ENCODE measurements around the gene POLRMT.
"Not testable (repeated sequence)": the region's sequence is repeated elsewhere in the genome, so short reads cannot be mapped to it uniquely, and the experiment has no call there.

DNA sequence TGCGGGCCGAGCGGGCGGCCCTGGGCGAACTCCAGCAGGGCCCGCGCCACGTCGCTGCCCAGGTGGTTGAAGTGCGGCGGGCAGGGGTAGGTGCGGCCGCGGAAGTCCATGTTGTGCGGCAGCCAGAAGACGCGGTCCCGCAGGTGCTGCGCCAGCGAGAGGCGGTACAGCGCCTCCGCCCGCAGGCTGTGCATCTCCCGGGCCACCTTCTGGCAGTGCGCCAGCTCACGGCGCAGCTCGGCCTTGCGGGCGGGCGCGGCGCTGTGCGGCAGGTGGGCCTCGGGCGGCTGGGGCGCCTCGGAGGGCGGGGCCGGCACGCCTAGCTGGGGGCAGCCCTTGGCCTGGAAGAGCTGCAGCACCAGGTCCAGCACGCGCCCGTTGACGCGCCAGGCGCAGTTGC lies 12.1 kb downstream of the POLRMT start:
- TF ChIP-seq, protein P1, sequence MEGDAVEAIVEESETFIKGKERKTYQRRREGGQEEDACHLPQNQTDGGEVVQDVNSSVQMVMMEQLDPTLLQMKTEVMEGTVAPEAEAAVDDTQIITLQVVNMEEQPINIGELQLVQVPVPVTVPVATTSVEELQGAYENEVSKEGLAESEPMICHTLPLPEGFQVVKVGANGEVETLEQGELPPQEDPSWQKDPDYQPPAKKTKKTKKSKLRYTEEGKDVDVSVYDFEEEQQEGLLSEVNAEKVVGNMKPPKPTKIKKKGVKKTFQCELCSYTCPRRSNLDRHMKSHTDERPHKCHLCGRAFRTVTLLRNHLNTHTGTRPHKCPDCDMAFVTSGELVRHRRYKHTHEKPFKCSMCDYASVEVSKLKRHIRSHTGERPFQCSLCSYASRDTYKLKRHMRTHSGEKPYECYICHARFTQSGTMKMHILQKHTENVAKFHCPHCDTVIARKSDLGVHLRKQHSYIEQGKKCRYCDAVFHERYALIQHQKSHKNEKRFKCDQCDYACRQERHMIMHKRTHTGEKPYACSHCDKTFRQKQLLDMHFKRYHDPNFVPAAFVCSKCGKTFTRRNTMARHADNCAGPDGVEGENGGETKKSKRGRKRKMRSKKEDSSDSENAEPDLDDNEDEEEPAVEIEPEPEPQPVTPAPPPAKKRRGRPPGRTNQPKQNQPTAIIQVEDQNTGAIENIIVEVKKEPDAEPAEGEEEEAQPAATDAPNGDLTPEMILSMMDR (IDR thresholded peaks at IDR 0.05) = not testable (repeated sequence)
- not testable (repeated sequence) for TF ChIP-seq POLR2A (IDR thresholded peaks at IDR 0.05)

Measured in adrenal gland (tissue), 5 donors.